GM12878 (cell line): ENCODE data around the gene REXO1. TPM values are rescaled to one million over a fixed set of nuclear protein-coding genes. Genes with fewer than 3 reads are reported as not detected.

ENCODE experiments used
- ATAC-seq: fragments of 200-7000 bp; cut with Tn5 transposase; 3 replicates; pipeline ENCODE4 v1.9.1; 2020; ENCODE audit warnings: mild to moderate bottlenecking, moderate library complexity
- BruUV-seq: library from RNA; stranded (reverse); fragments of 400-500 nt; replicated peaks from 2 replicates; lab custom pipeline; 2021; lab: Mats Ljungman, UMichigan
- CTCF ChIA-PET: fragments of 300-600 bp; sonication (Branson Sonifier 250); formaldehyde crosslinking; extraction: SDS; loops from one replicate; lab custom pipeline; 2021; ENCODE audit warnings: inconsistent platforms; lab: Yijun Ruan, JAX
- POLR2A ChIA-PET: fragments of 350-600 bp; formaldehyde crosslinking; extraction: SDS; loops from one replicate; lab custom pipeline; 2021; ENCODE audit warnings: inconsistent platforms; lab: Charles Lee
- RAD21 ChIA-PET: fragments of 300-600 bp; sonication (Branson Sonifier 250); formaldehyde crosslinking; loops from one replicate; lab custom pipeline; 2023; ENCODE audit warnings: antibody characterized with exemption; ENCODE audit not compliant: unreplicated experiment; lab: Charles Lee
- SMC1A ChIA-PET: fragments of 300-600 bp; sonication (Branson Sonifier 250); formaldehyde crosslinking; loops from one replicate; lab custom pipeline; 2023; ENCODE audit not compliant: unreplicated experiment, uncharacterized antibody; lab: Charles Lee
- DNase-seq: peaks from one replicate; pipeline ENCODE4 v3.0.0-alpha.2; 2011; ENCODE audit warnings: low read depth, low spot score
- FAIRE-seq: peaks from 3 replicates; lab custom pipeline; 2011; peaks lifted over from hg19 to GRCh38; lab: Jason Lieb, UNC
- H2AFZ ChIP-seq: 2 replicates; pipeline ENCODE4 v1.6.0; 2011; ENCODE audit warnings: low read depth, low read length, control low read depth; ENCODE audit not compliant: control insufficient read depth
- H3K27ac ChIP-seq: 2 replicates; pipeline ENCODE4 v1.5.1; 2011; ENCODE audit warnings: control low read depth; ENCODE audit not compliant: control insufficient read depth, insufficient read depth
- H3K27me3 ChIP-seq, 2 experiments: replicated peaks in 1 of 2; 2 replicates each; pipeline versions ENCODE4 v1.6.0 to v1.6.1; 2011; ENCODE audit warnings: low read length in 1 of 2; ENCODE audit not compliant: control insufficient read depth in 2 of 2, insufficient read depth in 2 of 2
- H3K36me3 ChIP-seq, 2 experiments: 2 replicates each; pipeline ENCODE4 v1.5.1; 2011; ENCODE audit warnings: low read length in 1 of 2; ENCODE audit not compliant: control insufficient read depth in 2 of 2, insufficient read depth in 2 of 2
- H3K4me1 ChIP-seq: 2 replicates; pipeline ENCODE4 v1.6.1; 2011; ENCODE audit warnings: mild to moderate bottlenecking, low read length, moderate library complexity, mixed read lengths; ENCODE audit not compliant: control insufficient read depth, insufficient read depth
- H3K4me2 ChIP-seq: 2 replicates; pipeline ENCODE4 v1.6.0; 2011; ENCODE audit warnings: control low read depth; ENCODE audit not compliant: control insufficient read depth, insufficient read depth
- H3K4me3 ChIP-seq: fragments of 200-600 bp; sonication (generic); 2 replicates; pipeline ENCODE4 v1.5.1; 2016
- H3K79me2 ChIP-seq: 2 replicates; pipeline ENCODE4 v1.6.0; 2011; ENCODE audit warnings: low read length; ENCODE audit not compliant: control insufficient read depth, insufficient read depth
- H3K9ac ChIP-seq: 2 replicates; pipeline ENCODE4 v1.8.0; 2011; ENCODE audit warnings: low read length, control low read depth, mixed read lengths; ENCODE audit not compliant: control insufficient read depth, insufficient read depth
- H3K9me3 ChIP-seq: replicated peaks from 3 replicates; pipeline ENCODE4 v1.5.1; 2011; ENCODE audit warnings: mild to moderate bottlenecking, low read length; ENCODE audit not compliant: control insufficient read depth, insufficient read depth
- H4K20me1 ChIP-seq: 2 replicates; pipeline ENCODE4 v1.6.0; 2011; ENCODE audit not compliant: control insufficient read depth, insufficient read depth
- BCL3 ChIP-seq: IDR thresholded peaks from 2 replicates; pipeline ENCODE4 v1.6.1; 2011; ENCODE audit warnings: borderline replicate concordance, low read depth, mild to moderate bottlenecking, moderate library complexity, low read length; ENCODE audit not compliant: insufficient read depth, poor library complexity, severe bottlenecking
- DPF2 ChIP-seq: fragments of 450-650 bp; IDR thresholded peaks from 2 replicates; pipeline ENCODE4 v1.6.1; 2017; ENCODE audit warnings: mild to moderate bottlenecking
- KLF5 ChIP-seq: fragments of 450-650 bp; IDR thresholded peaks from 2 replicates; pipeline ENCODE4 v1.6.1; 2014; ENCODE audit warnings: mild to moderate bottlenecking; ENCODE audit not compliant: partially characterized antibody
- NFXL1 ChIP-seq: fragments of 450-650 bp; IDR thresholded peaks from 2 replicates; pipeline ENCODE4 v1.6.1; 2017; ENCODE audit warnings: antibody characterized with exemption, mild to moderate bottlenecking, borderline replicate concordance
- NKRF ChIP-seq: fragments of 450-650 bp; conservative IDR thresholded peaks from 2 replicates; pipeline ENCODE4 v1.6.1; 2017; ENCODE audit warnings: mild to moderate bottlenecking, moderate library complexity
- PAX8 ChIP-seq: fragments of 450-650 bp; IDR thresholded peaks from 2 replicates; pipeline ENCODE4 v1.6.1; 2017; ENCODE audit warnings: mild to moderate bottlenecking, moderate library complexity
- RAD21 ChIP-seq: IDR thresholded peaks from 2 replicates; pipeline ENCODE4 v1.6.1; 2011; ENCODE audit warnings: mild to moderate bottlenecking, low read depth, low read length, moderate library complexity; ENCODE audit not compliant: insufficient read depth
- STAT1 ChIP-seq: fragments of 450-650 bp; conservative IDR thresholded peaks from 2 replicates; pipeline ENCODE4 v1.6.1; 2014; ENCODE audit warnings: antibody characterized with exemption, mild to moderate bottlenecking
- ZSCAN29 ChIP-seq: fragments of 450-650 bp; IDR thresholded peaks from 2 replicates; pipeline ENCODE4 v1.6.1; 2017; ENCODE audit warnings: mild to moderate bottlenecking, moderate library complexity
- WGBS: methylation state at CpG from one replicate; pipeline ENCODE4 v1.1.6; 2016; ENCODE audit warnings: low lambda C conversion rate; ENCODE audit not compliant: insufficient replicate concordance, insufficient coverage; ENCODE audit errors: missing lambda C conversion rate; 5-methylcytosine and 5-hydroxymethylcytosine counted together
- in situ Hi-C: fragments of 300-500 bp; cut with MboI; formaldehyde crosslinking; loops from 9 replicates; pipeline ENCODE4 v1.14.3; 2018; ENCODE audit warnings: mixed read lengths
- intact Hi-C: fragments of 100-400 bp; cut with micrococcal nuclease; formaldehyde crosslinking; loops from one replicate; pipeline ENCODE4 v1.14.2; 2022; ENCODE audit not compliant: unreplicated experiment
- polyA plus RNA-seq, 11 experiments: library from polyadenylated mRNA; depleted of rRNA in 4 of 11; unstranded in 6 of 11; stranded (reverse) in 5 of 11; fragments of >200 nt; fragmentation: Nextera tagmentation in 4 of 11; fragmentation: Illumina TruSeq in 1 of 11; extraction: Ambion mirVana in 4 of 11; extraction: Trizol in 1 of 11; gene quantifications; 1 replicate in 1 of 11; 2 replicates in 10 of 11; pipeline versions ENCODE4 v1.2.1 to v1.2.3, GENCODE V29; 2011 to 2016; ENCODE audit warnings: inconsistent platforms in 2 of 11, missing spikeins in 2 of 11, low read depth in 1 of 11
- total RNA-seq, 4 experiments: library from RNA; depleted of rRNA in 3 of 4; stranded (reverse); fragments of >200 nt in 3 of 4; fragmentation: Illumina TruSeq in 1 of 4; extraction: Trizol in 1 of 4; gene quantifications; 2 replicates each; pipeline versions ENCODE4 v1.2.1 to v1.2.3, GENCODE V29; 2013 to 2021
- TF ChIP-seq, protein P1 (sequence below): IDR thresholded peaks from 2 replicates; pipeline ENCODE4 v1.6.1; 2012; ENCODE audit warnings: improper control_type of control experiment, low read depth, low read length; ENCODE audit not compliant: insufficient replicate concordance

Gene REXO1
- total and polyA plus RNA-seq, 10 of the 15 experiments (the other 5 are each of a cell fraction or from before 2014, with no cell fraction given): 0.03 to 45.2 (median 8.4) TPM

- Histone ChIP-seq H3K27me3 (no peaks in the 10 kb centered on the region), H3K4me1 (peaks cover 8% of the 10 kb centered on the region), H3K9me3 (no peaks in the 10 kb centered on the region), H3K4me2 (peak overlapping the region; percentile 81), H3K9ac (peak overlapping the region; percentile 96), H3K27ac (peak overlapping the region; percentile 95), H3K79me2 (peaks cover 38% of the 10 kb centered on the region), H3K36me3 (no peaks in the 10 kb centered on the region), H4K20me1 (peaks cover 6% of the 10 kb centered on the region; the same call in 1 of the 2 replicates), H3K4me3 (peak overlapping the region; percentile 93), H2AFZ (peak overlapping the region; percentile 77; the same call in 1 of the 2 replicates)
- SMC1A ChIA-PET: interaction anchor here (1.0 to 2.5 kb wide), 3 partner anchors 10 to 39 kb away, joined by 4 to 9 read pairs (median 6); no protein-coding TSS in a partner anchor
- intact Hi-C loops (loop anchor here (1.0 to 2.0 kb wide), 2 partner anchors 41 to 64 kb away; partner anchors contain the start of genes ADAT3 and SCAMP4), in situ Hi-C loops (loop anchor here (25.0 kb wide), 1 partner anchor 1498 kb away; the partner anchor contains the start of gene NFIC)
- POLR2A ChIA-PET: interaction anchor here (0.6 to 2.0 kb wide), 10 partner anchors 10 to 406 kb away, joined by 3 to 11 read pairs (median 4); partner anchors contain the start of genes ABHD17A and MOB3A
- ATAC-seq (peak; percentile 84), DNase-seq (no peak), FAIRE-seq (peak; percentile 88)
- RAD21 ChIA-PET: interaction anchor here (0.6 to 1.5 kb wide), 15 partner anchors 8 to 287 kb away, joined by 3 to 16 read pairs (median 4); partner anchors contain the start of gene AP3D1
- 1% methylated on average over 40 of the region's 52 CpGs for WGBS
- CTCF ChIA-PET: interaction anchor here (0.7 to 1.6 kb wide), 14 partner anchors 11 to 219 kb away, joined by 3 to 19 read pairs (median 4); partner anchors contain the start of genes ABHD17A and REXO1
- BruUV-seq: TSS peak; percentile 95
- TF ChIP-seq, protein P1, sequence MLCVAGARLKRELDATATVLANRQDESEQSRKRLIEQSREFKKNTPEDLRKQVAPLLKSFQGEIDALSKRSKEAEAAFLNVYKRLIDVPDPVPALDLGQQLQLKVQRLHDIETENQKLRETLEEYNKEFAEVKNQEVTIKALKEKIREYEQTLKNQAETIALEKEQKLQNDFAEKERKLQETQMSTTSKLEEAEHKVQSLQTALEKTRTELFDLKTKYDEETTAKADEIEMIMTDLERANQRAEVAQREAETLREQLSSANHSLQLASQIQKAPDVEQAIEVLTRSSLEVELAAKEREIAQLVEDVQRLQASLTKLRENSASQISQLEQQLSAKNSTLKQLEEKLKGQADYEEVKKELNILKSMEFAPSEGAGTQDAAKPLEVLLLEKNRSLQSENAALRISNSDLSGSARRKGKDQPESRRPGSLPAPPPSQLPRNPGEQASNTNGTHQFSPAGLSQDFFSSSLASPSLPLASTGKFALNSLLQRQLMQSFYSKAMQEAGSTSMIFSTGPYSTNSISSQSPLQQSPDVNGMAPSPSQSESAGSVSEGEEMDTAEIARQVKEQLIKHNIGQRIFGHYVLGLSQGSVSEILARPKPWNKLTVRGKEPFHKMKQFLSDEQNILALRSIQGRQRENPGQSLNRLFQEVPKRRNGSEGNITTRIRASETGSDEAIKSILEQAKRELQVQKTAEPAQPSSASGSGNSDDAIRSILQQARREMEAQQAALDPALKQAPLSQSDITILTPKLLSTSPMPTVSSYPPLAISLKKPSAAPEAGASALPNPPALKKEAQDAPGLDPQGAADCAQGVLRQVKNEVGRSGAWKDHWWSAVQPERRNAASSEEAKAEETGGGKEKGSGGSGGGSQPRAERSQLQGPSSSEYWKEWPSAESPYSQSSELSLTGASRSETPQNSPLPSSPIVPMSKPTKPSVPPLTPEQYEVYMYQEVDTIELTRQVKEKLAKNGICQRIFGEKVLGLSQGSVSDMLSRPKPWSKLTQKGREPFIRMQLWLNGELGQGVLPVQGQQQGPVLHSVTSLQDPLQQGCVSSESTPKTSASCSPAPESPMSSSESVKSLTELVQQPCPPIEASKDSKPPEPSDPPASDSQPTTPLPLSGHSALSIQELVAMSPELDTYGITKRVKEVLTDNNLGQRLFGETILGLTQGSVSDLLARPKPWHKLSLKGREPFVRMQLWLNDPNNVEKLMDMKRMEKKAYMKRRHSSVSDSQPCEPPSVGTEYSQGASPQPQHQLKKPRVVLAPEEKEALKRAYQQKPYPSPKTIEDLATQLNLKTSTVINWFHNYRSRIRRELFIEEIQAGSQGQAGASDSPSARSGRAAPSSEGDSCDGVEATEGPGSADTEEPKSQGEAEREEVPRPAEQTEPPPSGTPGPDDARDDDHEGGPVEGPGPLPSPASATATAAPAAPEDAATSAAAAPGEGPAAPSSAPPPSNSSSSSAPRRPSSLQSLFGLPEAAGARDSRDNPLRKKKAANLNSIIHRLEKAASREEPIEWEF: no peak
- TF ChIP-seq RAD21 (peak; percentile 68), NKRF (no peak), PAX8 (no peak), BCL3 (peak; percentile 12), NFXL1 (no peak), STAT1 (0 out of 2 replicates have a peak, but pooled peaks have one; percentile 31), KLF5 (peak; percentile 44), ZSCAN29 (no peak), DPF2 (peak; percentile 60)
Measured at GRCh38 chr19:1864480-1865171, 16.3 kb upstream of the REXO1 start.
